IPS-15b (cell line): ENCODE data around the gene SH3PXD2B.

Source experiments
- H3K27me3 ChIP-seq: one replicate; pipeline ENCODE4 v1.6.1; 2013; ENCODE audit warnings: low read length; ENCODE audit not compliant: control insufficient read depth, insufficient read depth
- H3K36me3 ChIP-seq: one replicate; pipeline ENCODE4 v1.6.1; 2013; ENCODE audit warnings: low read length; ENCODE audit not compliant: control insufficient read depth, insufficient read depth
- H3K4me1 ChIP-seq: one replicate; pipeline ENCODE4 v1.6.1; 2013; ENCODE audit warnings: mild to moderate bottlenecking, low read length; ENCODE audit not compliant: control insufficient read depth, insufficient read depth
- H3K4me3 ChIP-seq: one replicate; pipeline ENCODE4 v1.5.1; 2013; ENCODE audit warnings: low read depth, low read length
- H3K9ac ChIP-seq: one replicate; pipeline ENCODE4 v1.6.1; 2013; ENCODE audit warnings: low read depth, mild to moderate bottlenecking, low read length
- H3K9me3 ChIP-seq: one replicate; pipeline ENCODE4 v1.6.1; 2013; ENCODE audit warnings: mild to moderate bottlenecking, low read length; ENCODE audit not compliant: control insufficient read depth, insufficient read depth

The SH3PXD2B gene

GRCh38 chr5:172463031-172463430 is 8.7 kb upstream of the SH3PXD2B start:
- Histone ChIP-seq H3K36me3 (no peaks in the 10 kb centered on the region), H3K27me3 (peaks cover 7% of the 10 kb centered on the region), H3K9me3 (no peaks in the 10 kb centered on the region), H3K9ac (no peak overlapping the region), H3K4me3 (no peak overlapping the region), H3K4me1 (peaks cover 2% of the 10 kb centered on the region)

GRCh38 chr5:172459783-172460165 is 5.4 kb upstream of the SH3PXD2B start:
- H3K4me3 ChIP-seq: no peak overlapping the region
- H3K9me3 ChIP-seq: no peaks in the 10 kb centered on the region
- peaks cover 6% of the 10 kb centered on the region for H3K27me3 ChIP-seq
- H3K9ac ChIP-seq: no peak overlapping the region
- H3K4me1 ChIP-seq: peaks cover 13% of the 10 kb centered on the region
- no peaks in the 10 kb centered on the region for H3K36me3 ChIP-seq

- no peak overlapping the region for H3K9ac ChIP-seq
- peaks cover 6% of the 10 kb centered on the region for H3K27me3 ChIP-seq
- no peaks in the 10 kb centered on the region for H3K36me3 ChIP-seq
- H3K4me3 ChIP-seq: no peak overlapping the region
- H3K4me1 ChIP-seq: peaks cover 13% of the 10 kb centered on the region
- H3K9me3 ChIP-seq: no peaks in the 10 kb centered on the region
Measured at GRCh38 chr5:172458976-172459782, 4.9 kb upstream of the SH3PXD2B start.

- peak overlapping the region; percentile 60 for H3K4me3 ChIP-seq
- no peak overlapping the region for H3K9ac ChIP-seq
- H3K4me1 ChIP-seq: peaks cover 18% of the 10 kb centered on the region
- H3K27me3 ChIP-seq: peaks cover 2% of the 10 kb centered on the region
- H3K36me3 ChIP-seq: no peaks in the 10 kb centered on the region
- no peaks in the 10 kb centered on the region for H3K9me3 ChIP-seq
Measured at GRCh38 chr5:172456076-172456722, 1.9 kb upstream of the SH3PXD2B start.

GRCh38 chr5:172455511-172456061 is 1.3 kb upstream of the SH3PXD2B start:
- Histone ChIP-seq H3K36me3 (no peaks in the 10 kb centered on the region), H3K4me3 (peak overlapping the region; percentile 60), H3K27me3 (peaks cover 2% of the 10 kb centered on the region), H3K4me1 (peaks cover 19% of the 10 kb centered on the region), H3K9ac (no peak overlapping the region), H3K9me3 (no peaks in the 10 kb centered on the region)

- peaks cover 19% of the 10 kb centered on the region for H3K4me1 ChIP-seq
- peak overlapping the region; percentile 9 for H3K9ac ChIP-seq
- peaks cover 2% of the 10 kb centered on the region for H3K27me3 ChIP-seq
- H3K4me3 ChIP-seq: peak overlapping the region; percentile 60
- no peaks in the 10 kb centered on the region for H3K36me3 ChIP-seq
- no peaks in the 10 kb centered on the region for H3K9me3 ChIP-seq
Measured at GRCh38 chr5:172455087-172455381, 709 bp upstream of the SH3PXD2B start.

GRCh38 chr5:172453986-172454357 is 353 bp downstream of the SH3PXD2B start:
- Histone ChIP-seq H3K27me3 (peaks cover 2% of the 10 kb centered on the region), H3K4me1 (peaks cover 19% of the 10 kb centered on the region), H3K9me3 (no peaks in the 10 kb centered on the region), H3K9ac (peak overlapping the region; percentile 83), H3K4me3 (peak overlapping the region; percentile 88), H3K36me3 (no peaks in the 10 kb centered on the region)

- peaks cover 19% of the 10 kb centered on the region for H3K4me1 ChIP-seq
- H3K27me3 ChIP-seq: peaks cover 2% of the 10 kb centered on the region
- peak overlapping the region; percentile 88 for H3K4me3 ChIP-seq
- no peaks in the 10 kb centered on the region for H3K36me3 ChIP-seq
- H3K9ac ChIP-seq: peak overlapping the region; percentile 83
- H3K9me3 ChIP-seq: no peaks in the 10 kb centered on the region
Measured at GRCh38 chr5:172453206-172453985, 929 bp downstream of the SH3PXD2B start.

- Histone ChIP-seq H3K9me3 (no peaks in the 10 kb centered on the region), H3K9ac (no peak overlapping the region), H3K4me3 (peak overlapping the region; percentile 88), H3K36me3 (no peaks in the 10 kb centered on the region), H3K4me1 (peaks cover 19% of the 10 kb centered on the region), H3K27me3 (peaks cover 2% of the 10 kb centered on the region)
Measured at GRCh38 chr5:172452398-172453205, 1.7 kb downstream of the SH3PXD2B start.

GRCh38 chr5:172451771-172452197 is 2.5 kb downstream of the SH3PXD2B start:
- H3K9ac ChIP-seq: no peak overlapping the region
- no peaks in the 10 kb centered on the region for H3K36me3 ChIP-seq
- H3K27me3 ChIP-seq: peaks cover 2% of the 10 kb centered on the region
- no peaks in the 10 kb centered on the region for H3K9me3 ChIP-seq
- peaks cover 19% of the 10 kb centered on the region for H3K4me1 ChIP-seq
- H3K4me3 ChIP-seq: no peak overlapping the region
